Measurements from ENCODE around the gene CPOX.

CPOX gene

DNA sequence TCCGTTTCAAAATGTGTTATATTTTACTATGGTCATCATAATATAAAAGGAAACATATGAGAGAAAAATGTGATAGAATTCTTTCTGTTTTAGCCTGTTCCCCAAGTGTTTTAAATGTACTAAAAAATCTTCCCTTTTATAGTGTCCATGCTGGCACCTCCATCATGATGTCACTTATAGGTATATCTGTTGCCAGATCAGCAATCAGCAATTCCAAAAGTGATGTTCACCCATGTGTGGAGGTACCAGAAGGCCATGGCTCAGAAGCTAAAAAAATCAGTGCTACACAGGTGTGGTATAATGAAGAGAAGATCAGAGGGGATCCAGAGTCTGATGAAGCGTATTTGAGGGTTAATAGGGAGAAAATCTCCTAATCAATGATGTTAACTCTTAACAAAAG lies 62.7 kb downstream of the CPOX start:
- Mint-ChIP-seq H3K27me3 (no peaks in the 10 kb centered on the region), H3K36me3 (peaks cover 3% of the 10 kb centered on the region), H3K9me3 (no peaks in the 10 kb centered on the region), H3K27ac (peak overlapping the region; percentile 80), H3K4me3 (peak overlapping the region; percentile 96), H3K4me1 (peaks cover 7% of the 10 kb centered on the region)
- no peak for DNase-seq (ENCODE audit: low spot score in 2 of 2)
- no peak for ATAC-seq (ENCODE audit: low read depth)

DNA sequence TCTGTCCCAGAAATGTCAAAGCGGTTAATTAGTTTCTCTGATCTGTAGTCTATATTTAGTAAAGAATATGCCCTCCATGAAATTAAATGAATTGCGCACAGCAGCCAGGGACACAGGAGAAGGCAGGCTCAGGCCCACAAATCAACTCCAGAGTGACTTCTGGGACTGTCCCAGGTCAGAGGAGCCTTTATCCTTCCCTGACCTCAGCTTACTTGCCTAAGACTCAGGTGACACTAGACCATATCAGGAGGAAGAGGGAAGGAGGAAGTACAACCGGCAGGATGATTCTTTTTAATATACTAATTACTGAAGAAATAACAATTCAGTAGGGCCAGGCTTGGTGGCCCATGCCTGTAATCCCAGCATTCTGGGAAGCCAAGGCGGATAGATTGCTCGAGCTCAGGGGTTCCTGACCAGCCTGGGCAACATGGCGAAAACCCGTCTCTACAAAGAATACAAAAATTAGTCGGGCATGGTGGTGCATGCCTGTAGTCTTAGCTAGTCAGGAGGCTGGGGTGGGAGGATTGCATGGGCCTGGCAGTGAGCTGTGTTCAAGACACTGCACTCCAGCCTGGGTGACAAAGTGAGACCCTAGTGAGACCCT lies 63.5 kb downstream of the CPOX start:
- no peak for DNase-seq (ENCODE audit: low spot score in 2 of 2)
- Mint-ChIP-seq H3K27me3 (no peaks in the 10 kb centered on the region), H3K36me3 (peaks cover 3% of the 10 kb centered on the region), H3K4me1 (peaks cover 7% of the 10 kb centered on the region), H3K9me3 (no peaks in the 10 kb centered on the region), H3K4me3 (peak overlapping the region; percentile 77), H3K27ac (peak overlapping the region; percentile 80)
- no peak for ATAC-seq (ENCODE audit: low read depth)

Data from memory B cell (primary cell).